Measurements from ENCODE around the gene BCL2L2. TPM values are rescaled to one million over a fixed set of nuclear protein-coding genes. Genes with fewer than 3 reads are reported as not detected.

BCL2L2 gene
- total RNA-seq, 1 experiment from 2014 or later = 18.2 TPM

- ChIA-PET POLR2A (no interaction called here), CTCF (interaction anchor here (1.2 to 2.7 kb wide), 3 partner anchors 13 to 186 kb away, joined by 3 to 27 read pairs (median 3); partner anchors contain the start of gene ACIN1)
- H3K4me3 Mint-ChIP-seq = no peak overlapping the region
- no peak overlapping the region for H3K27ac Mint-ChIP-seq
- no peaks in the 10 kb centered on the region for H3K36me3 Mint-ChIP-seq
- DNase-seq (ENCODE audit: low spot score) (no peak), ATAC-seq (no peak)
- no peaks in the 10 kb centered on the region for H3K9me3 Mint-ChIP-seq
- H3K27me3 Mint-ChIP-seq (ENCODE audit: low read depth) = peaks cover 63% of the 10 kb centered on the region
- TF ChIP-seq NFYB (CRISPR knock-in tag; conservative IDR thresholded peaks at IDR 0.05; ENCODE audit: low read depth) = no peak
- TF ChIP-seq TEAD1 (CRISPR knock-in tag; IDR thresholded peaks at IDR 0.05) = no peak
- TF ChIP-seq ETV6 (CRISPR knock-in tag; IDR thresholded peaks at IDR 0.05) = no peak
- TF ChIP-seq ZNF232 (CRISPR knock-in tag; IDR thresholded peaks at IDR 0.05) = no peak
- TF ChIP-seq PRDM15 (CRISPR knock-in tag; IDR thresholded peaks at IDR 0.05) = no peak
- no peak for TF ChIP-seq GRHL2 (CRISPR knock-in tag; IDR thresholded peaks at IDR 0.05; ENCODE audit: insufficient replicate concordance, severe bottlenecking)
- no peak for TF ChIP-seq HMGXB4 (CRISPR knock-in tag; IDR thresholded peaks at IDR 0.05)
- no peak for TF ChIP-seq IRF2 (CRISPR knock-in tag; IDR thresholded peaks at IDR 0.05; ENCODE audit: borderline replicate concordance, low read depth)
- TF ChIP-seq E2F4 (CRISPR knock-in tag; IDR thresholded peaks at IDR 0.05; ENCODE audit: borderline replicate concordance, low read depth) = no peak
- no peak for TF ChIP-seq RELA (CRISPR knock-in tag; IDR thresholded peaks at IDR 0.05; ENCODE audit: borderline replicate concordance)
- TF ChIP-seq ELF4 (CRISPR knock-in tag; IDR thresholded peaks at IDR 0.05; ENCODE audit: low read depth) = no peak
- no peak for TF ChIP-seq ZBTB43 (CRISPR knock-in tag; IDR thresholded peaks at IDR 0.05)
- TF ChIP-seq TP53 (CRISPR knock-in tag; IDR thresholded peaks at IDR 0.05) = no peak
- TF ChIP-seq ZSCAN18 (CRISPR knock-in tag; IDR thresholded peaks at IDR 0.05) = no peak
- no peak for TF ChIP-seq USF2 (CRISPR knock-in tag; IDR thresholded peaks at IDR 0.05)
- TF ChIP-seq ZNF219 (CRISPR knock-in tag; IDR thresholded peaks at IDR 0.05; ENCODE audit: borderline replicate concordance) = no peak
- H3K4me1 Mint-ChIP-seq = peaks cover 26% of the 10 kb centered on the region
Observed at GRCh38 chr14:23281247-23281646, 25.4 kb upstream of the BCL2L2 start.

All from WTC11 (cell line).